ENCODE measurements around the gene FBXW12.

Gene FBXW12

GRCh38 chr3:48423883-48424695 lies 52.1 kb downstream of the FBXW12 start:
- H3K9me3 ChIP-seq (ENCODE audit: insufficient read depth, low read length), result no peaks in the 10 kb centered on the region
- H3F3A ChIP-seq (ENCODE audit: insufficient read depth), result no peaks in the 10 kb centered on the region
- H3K27me3 ChIP-seq (ENCODE audit: low read length), result no peaks in the 10 kb centered on the region
- TF ChIP-seq CTCF (IDR thresholded peaks at IDR 0.05; ENCODE audit: insufficient read depth, low read length, poor library complexity, severe bottlenecking) (no peak), EZH2phosphoT487 (conservative IDR thresholded peaks at IDR 0.05; ENCODE audit: low read length) (no peak)
- no peak overlapping the region for H2AFZ ChIP-seq (ENCODE audit: low read depth, low read length, severe bottlenecking)
- H3K4me2 ChIP-seq (ENCODE audit: low read depth, low read length, poor library complexity, severe bottlenecking), result no peak overlapping the region
- no peaks in the 10 kb centered on the region for H3K79me2 ChIP-seq (ENCODE audit: insufficient read depth, low read length)
- no peaks in the 10 kb centered on the region for H3K9me2 ChIP-seq (replicated peaks; ENCODE audit: insufficient read depth, low read length)
- H3K36me3 ChIP-seq (ENCODE audit: low read length), result no peaks in the 10 kb centered on the region
- H4K20me1 ChIP-seq (ENCODE audit: low read depth, low read length), result no peaks in the 10 kb centered on the region
- H3K9ac ChIP-seq (ENCODE audit: low read length), result no peak overlapping the region
- no peak overlapping the region for H3K4me3 ChIP-seq (ENCODE audit: insufficient read depth, low read length, poor library complexity, severe bottlenecking)
- no peak overlapping the region for H3K27ac ChIP-seq (ENCODE audit: low read depth, low read length)

GRCh38 chr3:48425281-48425812 lies 53.3 kb downstream of the FBXW12 start:
- Histone ChIP-seq H3K9me3 (ENCODE audit: insufficient read depth, low read length) (no peaks in the 10 kb centered on the region), H3F3A (ENCODE audit: insufficient read depth) (no peaks in the 10 kb centered on the region), H2AFZ (ENCODE audit: low read depth, low read length, severe bottlenecking) (no peak overlapping the region), H3K9me2 (replicated peaks; ENCODE audit: insufficient read depth, low read length) (no peaks in the 10 kb centered on the region), H3K4me2 (ENCODE audit: low read depth, low read length, poor library complexity, severe bottlenecking) (no peak overlapping the region), H3K4me3 (ENCODE audit: insufficient read depth, low read length, poor library complexity, severe bottlenecking) (no peak overlapping the region), H3K27ac (ENCODE audit: low read depth, low read length) (no peak overlapping the region), H3K79me2 (ENCODE audit: insufficient read depth, low read length) (no peaks in the 10 kb centered on the region), H4K20me1 (ENCODE audit: low read depth, low read length) (no peaks in the 10 kb centered on the region), H3K36me3 (ENCODE audit: low read length) (no peaks in the 10 kb centered on the region), H3K9ac (ENCODE audit: low read length) (no peak overlapping the region), H3K27me3 (ENCODE audit: low read length) (no peaks in the 10 kb centered on the region)
- no peak for TF ChIP-seq EZH2phosphoT487 (conservative IDR thresholded peaks at IDR 0.05; ENCODE audit: low read length)
- no peak for TF ChIP-seq CTCF (IDR thresholded peaks at IDR 0.05; ENCODE audit: insufficient read depth, low read length, poor library complexity, severe bottlenecking)

- no peaks in the 10 kb centered on the region for H3F3A ChIP-seq (ENCODE audit: insufficient read depth)
Observed at GRCh38 chr3:48426401-48426909, 54.4 kb downstream of the FBXW12 start.

More at GRCh38 chr3:48426401-48426909, 54.4 kb downstream of the FBXW12 start:
- H3K27ac ChIP-seq (ENCODE audit: low read depth, low read length), result no peak overlapping the region
- H3K79me2 ChIP-seq (ENCODE audit: insufficient read depth, low read length), result no peaks in the 10 kb centered on the region
- no peaks in the 10 kb centered on the region for H4K20me1 ChIP-seq (ENCODE audit: low read depth, low read length)
- no peaks in the 10 kb centered on the region for H3K9me2 ChIP-seq (replicated peaks; ENCODE audit: insufficient read depth, low read length)
- H3K9ac ChIP-seq (ENCODE audit: low read length), result no peak overlapping the region
- H3K4me2 ChIP-seq (ENCODE audit: low read depth, low read length, poor library complexity, severe bottlenecking), result no peak overlapping the region
- no peak overlapping the region for H3K4me3 ChIP-seq (ENCODE audit: insufficient read depth, low read length, poor library complexity, severe bottlenecking)
- H3K36me3 ChIP-seq (ENCODE audit: low read length), result no peaks in the 10 kb centered on the region
- TF ChIP-seq EZH2phosphoT487 (conservative IDR thresholded peaks at IDR 0.05; ENCODE audit: low read length), result no peak
- TF ChIP-seq CTCF (IDR thresholded peaks at IDR 0.05; ENCODE audit: insufficient read depth, low read length, poor library complexity, severe bottlenecking), result no peak
- H3K9me3 ChIP-seq (ENCODE audit: insufficient read depth, low read length), result no peaks in the 10 kb centered on the region
- no peaks in the 10 kb centered on the region for H3K27me3 ChIP-seq (ENCODE audit: low read length)
- no peak overlapping the region for H2AFZ ChIP-seq (ENCODE audit: low read depth, low read length, severe bottlenecking)

Data from SU-DHL-6 (cell line).